GM12891 (cell line): Measurements from ENCODE around the gene WDR82.

Experiments used
- DNase-seq: peaks from one replicate; pipeline ENCODE4 v3.0.0; 2011; ENCODE audit warnings: low spot score; ENCODE audit not compliant: insufficient read length
- FAIRE-seq: peaks from 2 replicates; lab custom pipeline; 2011; peaks lifted over from hg19 to GRCh38; lab: Jason Lieb, UNC
- PAX5 ChIP-seq: IDR thresholded peaks from 2 replicates; pipeline ENCODE4 v1.6.1; 2011; ENCODE audit warnings: low read length, moderate library complexity, mild to moderate bottlenecking; ENCODE audit not compliant: insufficient read depth, severe bottlenecking
- POLR2A ChIP-seq: IDR thresholded peaks from 2 replicates; pipeline ENCODE4 v1.6.1; 2011; ENCODE audit warnings: low read depth, low read length, control low read depth
- POLR2AphosphoS5 ChIP-seq: IDR thresholded peaks from 2 replicates; pipeline ENCODE4 v1.6.1; 2011; ENCODE audit warnings: low read depth, low read length, control low read depth
- POU2F2 ChIP-seq: IDR thresholded peaks from 2 replicates; pipeline ENCODE4 v1.6.1; 2011; ENCODE audit warnings: low read depth, mild to moderate bottlenecking, control low read depth, low read length, moderate library complexity
- SPI1 ChIP-seq: IDR thresholded peaks from 2 replicates; pipeline ENCODE4 v1.6.1; 2011; ENCODE audit warnings: low read depth, low read length, control low read depth
- TAF1 ChIP-seq: IDR thresholded peaks from 2 replicates; pipeline ENCODE4 v1.6.1; 2011; ENCODE audit warnings: low read depth, low read length, control low read depth

WDR82 gene

GRCh38 chr3:52308308-52308707, 29.9 kb upstream of the WDR82 start:
- FAIRE-seq, result no peak
- TF ChIP-seq TAF1 (no peak), POLR2A (no peak), SPI1 (no peak), POLR2AphosphoS5 (no peak), PAX5 (no peak), POU2F2 (no peak)
- no peak for DNase-seq

GRCh38 chr3:52306978-52307377, 28.5 kb upstream of the WDR82 start:
- TF ChIP-seq POLR2A (no peak), POU2F2 (no peak), POLR2AphosphoS5 (no peak), PAX5 (no peak)
- DNase-seq (no peak), FAIRE-seq (no peak)

DNA sequence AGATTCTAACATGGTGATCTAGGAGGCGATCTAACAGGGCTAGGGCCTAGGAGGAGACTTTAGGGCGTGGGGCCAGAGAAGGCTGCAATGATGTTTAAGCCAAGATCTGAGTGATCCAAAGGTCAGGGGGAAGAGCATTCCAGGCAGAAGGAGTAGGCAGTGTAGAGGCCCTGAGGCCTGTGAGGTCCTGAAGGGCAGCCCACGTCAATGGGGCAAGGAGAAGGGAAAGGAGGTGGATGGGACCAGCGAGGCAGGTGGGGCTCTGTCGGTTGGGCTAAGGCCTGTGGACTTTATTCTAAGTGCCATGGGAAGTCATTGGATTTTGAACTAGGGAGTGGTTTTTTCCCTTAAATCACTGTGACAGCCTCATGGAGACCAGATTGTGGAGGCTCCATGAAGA, 27.5 kb upstream of the WDR82 start:
- FAIRE-seq (no peak), DNase-seq (no peak)
- TF ChIP-seq POLR2AphosphoS5, result no peak
- no peak for TF ChIP-seq SPI1
- no peak for TF ChIP-seq PAX5
- no peak for TF ChIP-seq POLR2A

DNA sequence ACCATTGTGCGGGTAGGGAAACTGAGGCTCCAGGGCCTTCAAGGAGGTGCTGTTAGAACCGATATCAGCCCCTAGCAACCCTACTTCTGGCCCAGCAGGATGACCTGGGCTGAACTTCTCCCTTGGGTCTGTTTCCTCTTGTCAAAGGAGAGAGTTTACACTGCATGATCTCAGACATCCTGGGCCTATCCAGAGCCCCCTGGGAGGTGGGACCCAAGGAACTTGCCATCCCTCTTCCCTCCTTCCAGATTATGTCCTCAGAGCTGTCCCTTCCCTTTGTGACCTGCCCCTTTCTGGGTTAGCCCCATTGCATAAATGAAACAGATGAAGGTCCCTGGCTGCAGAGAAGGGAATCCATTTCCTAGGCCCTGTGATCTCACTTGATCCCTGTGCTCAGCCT, 25.4 kb upstream of the WDR82 start:
- no peak for TF ChIP-seq TAF1
- FAIRE-seq, result no peak
- no peak for DNase-seq

- FAIRE-seq (no peak), DNase-seq (no peak)
These were observed 24.1 kb upstream of the WDR82 start for GRCh38 chr3:52302426-52303145.

DNA sequence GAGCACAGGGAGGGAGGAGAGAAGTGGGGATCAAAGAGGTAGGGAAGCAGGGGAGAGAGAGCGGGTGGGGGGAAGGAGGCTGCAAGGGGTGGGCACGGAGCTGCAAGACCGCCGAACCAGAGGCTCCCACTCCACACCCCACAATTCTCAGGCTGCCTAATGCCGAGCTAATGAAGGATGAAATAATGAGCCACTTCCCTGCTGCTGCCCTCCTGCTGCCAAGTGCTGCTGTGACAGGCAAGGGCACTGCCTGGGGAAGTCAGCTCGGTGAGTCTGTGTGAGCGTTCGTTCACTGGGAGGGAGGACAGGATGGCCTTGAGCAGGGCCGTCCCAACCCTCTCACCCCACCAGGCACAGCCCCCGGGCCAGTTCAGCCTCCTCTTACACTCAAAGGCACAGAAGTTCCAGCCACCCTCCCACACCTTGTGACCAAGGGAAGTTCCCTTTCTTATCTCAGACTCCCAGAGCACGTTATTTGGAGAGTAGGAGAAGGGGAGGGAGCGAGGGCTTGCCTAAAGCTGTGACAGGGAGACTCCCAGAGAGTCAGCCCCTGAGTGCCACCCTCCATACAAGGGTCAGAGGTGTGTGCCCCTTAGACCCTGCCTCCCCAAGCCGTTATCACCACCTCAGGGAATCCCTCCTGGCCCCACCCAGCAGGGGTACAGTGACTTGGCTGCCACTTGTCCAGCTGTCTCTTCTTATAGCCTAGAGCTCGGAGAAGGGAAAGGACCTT, 21.6 kb upstream of the WDR82 start:
- FAIRE-seq (peak; percentile 80), DNase-seq (no peak)

More at GRCh38 chr3:52302426-52303145, 24.1 kb upstream of the WDR82 start:
- TF ChIP-seq TAF1 (no peak), SPI1 (no peak), POLR2A (no peak), POU2F2 (no peak), PAX5 (no peak), POLR2AphosphoS5 (no peak)

DNA sequence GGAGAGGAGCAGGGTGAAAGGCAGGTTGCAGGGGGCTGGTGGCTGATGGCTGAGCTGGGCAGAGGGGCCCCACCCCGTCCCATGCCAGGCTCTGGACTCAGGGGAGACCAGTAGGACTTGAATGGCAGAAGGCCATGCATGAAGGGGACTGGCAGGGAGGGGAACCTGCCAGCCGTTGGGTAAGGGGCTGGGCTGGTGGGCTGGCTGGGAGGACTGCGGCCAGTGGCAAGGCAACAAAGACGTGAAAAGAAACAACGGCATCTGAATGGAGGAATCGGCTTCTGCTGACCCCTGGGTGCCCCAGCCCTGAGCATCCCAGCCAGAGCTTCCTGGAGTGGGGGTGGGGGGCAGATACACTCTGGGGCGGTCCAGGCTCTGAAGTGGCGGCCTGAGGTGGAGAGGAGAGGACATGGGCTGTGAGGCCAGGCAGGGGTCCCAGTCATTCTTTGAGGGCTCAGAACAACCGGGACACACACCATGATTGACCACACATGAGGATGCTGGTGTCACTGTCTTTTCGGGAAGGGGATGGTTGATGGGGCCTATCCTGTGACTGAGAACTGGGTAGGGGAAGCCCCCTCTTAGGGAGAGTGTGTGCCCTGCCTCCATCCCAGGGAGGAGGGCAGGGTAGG, 20.9 kb upstream of the WDR82 start:
- DNase-seq (no peak), FAIRE-seq (no peak)
- TF ChIP-seq SPI1 (no peak), POLR2A (no peak), POU2F2 (no peak), TAF1 (no peak), PAX5 (no peak), POLR2AphosphoS5 (no peak)

More for the DNA sequence above, 21.6 kb upstream of the WDR82 start:
- TF ChIP-seq PAX5, result no peak
- TF ChIP-seq POU2F2, result no peak
- TF ChIP-seq POLR2AphosphoS5, result no peak
- TF ChIP-seq SPI1, result no peak
- TF ChIP-seq TAF1, result no peak
- no peak for TF ChIP-seq POLR2A

DNA sequence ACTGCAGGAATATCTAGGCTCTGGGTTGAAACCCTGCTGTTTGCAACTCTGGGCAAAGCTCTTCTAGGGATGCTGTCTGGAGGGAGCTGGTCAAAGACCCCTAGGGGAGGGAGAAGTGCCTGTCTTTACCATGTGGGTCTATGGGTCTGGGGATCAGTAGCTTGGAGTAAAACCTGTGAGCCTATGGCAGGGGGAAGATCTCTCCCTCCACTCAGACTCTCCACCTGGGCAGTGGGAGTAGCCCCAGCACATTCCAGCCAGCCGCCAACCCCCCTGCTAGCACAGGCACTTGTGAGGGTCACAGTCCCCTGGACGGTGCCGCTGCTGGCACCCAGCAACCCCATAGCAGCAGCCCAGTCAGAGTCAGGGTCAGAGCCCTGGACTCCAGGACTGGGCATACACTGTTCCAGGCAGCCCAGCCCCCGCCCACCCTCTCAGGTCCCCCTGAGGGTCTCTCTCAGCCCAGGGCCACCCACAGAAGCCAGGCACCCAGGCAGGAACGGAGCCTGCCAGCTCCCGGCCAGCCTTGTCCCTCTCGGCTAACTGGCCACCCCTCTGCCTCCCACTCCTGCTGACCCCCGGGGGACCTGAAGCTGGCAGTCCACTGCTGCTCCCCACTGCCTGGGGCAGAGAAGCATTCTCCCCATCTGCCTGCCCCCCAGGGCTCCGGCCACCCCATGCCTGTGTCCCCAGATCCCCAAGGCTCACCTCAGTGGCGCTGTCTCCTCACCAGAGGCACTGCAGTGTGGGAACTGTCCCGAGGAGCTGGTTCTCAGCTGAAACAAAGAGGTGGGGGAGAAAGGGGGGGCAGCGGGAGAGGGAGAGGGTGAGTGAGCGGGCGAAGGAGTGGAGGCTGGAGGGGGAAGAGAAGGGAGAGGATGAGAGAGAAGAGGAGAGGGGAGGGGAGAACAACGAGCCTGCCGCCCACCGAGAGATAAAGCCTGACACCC, 20.0 kb upstream of the WDR82 start:
- FAIRE-seq (no peak), DNase-seq (no peak)
- TF ChIP-seq SPI1 (no peak), POU2F2 (no peak), PAX5 (no peak), POLR2A (no peak), TAF1 (no peak), POLR2AphosphoS5 (no peak)
